Glomerular visceral epithelial cell (primary cell): ENCODE data around the gene LGMN.

Experiments used
- DNase-seq: peaks from one replicate; pipeline ENCODE4 v3.0.0-alpha.2; 2016; ENCODE audit errors: extremely low spot score

The LGMN gene

GRCh38 chr14:92675976-92676375 lies 72.5 kb downstream of the LGMN start:
- no peak for DNase-seq

- no peak for DNase-seq
These were observed 73.0 kb downstream of the LGMN start for GRCh38 chr14:92675421-92675820.

- DNase-seq, result no peak
These were observed 74.8 kb downstream of the LGMN start for GRCh38 chr14:92673601-92674150.

- no peak for DNase-seq
These were observed 77.6 kb downstream of the LGMN start for GRCh38 chr14:92670643-92671366.

GRCh38 chr14:92670160-92670559 lies 78.3 kb downstream of the LGMN start:
- no peak for DNase-seq

- no peak for DNase-seq
These were observed 80.0 kb downstream of the LGMN start for GRCh38 chr14:92668276-92668973.

GRCh38 chr14:92666251-92666650 lies 82.2 kb downstream of the LGMN start:
- no peak for DNase-seq

GRCh38 chr14:92665661-92666110 lies 82.7 kb downstream of the LGMN start:
- DNase-seq, result no peak

GRCh38 chr14:92663049-92663448 lies 85.4 kb downstream of the LGMN start:
- no peak for DNase-seq

GRCh38 chr14:92660571-92660970 lies 87.9 kb downstream of the LGMN start:
- no peak for DNase-seq

- no peak for DNase-seq
These were observed 88.5 kb downstream of the LGMN start for GRCh38 chr14:92659765-92660561.

GRCh38 chr14:92658684-92659083 lies 89.7 kb downstream of the LGMN start:
- no peak for DNase-seq

GRCh38 chr14:92658160-92658559 lies 90.3 kb downstream of the LGMN start:
- DNase-seq, result no peak

GRCh38 chr14:92657457-92658142 lies 90.8 kb downstream of the LGMN start:
- no peak for DNase-seq

GRCh38 chr14:92656306-92657081 lies 91.9 kb downstream of the LGMN start:
- no peak for DNase-seq

- no peak for DNase-seq
These were observed 92.8 kb downstream of the LGMN start for GRCh38 chr14:92655419-92656201.

- no peak for DNase-seq
These were observed 94.1 kb downstream of the LGMN start for GRCh38 chr14:92654239-92654901.
